GM12878 (cell line): ENCODE data around the gene ARPC1A. TPM values are rescaled to one million over a fixed set of nuclear protein-coding genes. Genes with fewer than 3 reads are reported as not detected.
"Not testable (repeated sequence)": the region's sequence is repeated elsewhere in the genome, so short reads cannot be mapped to it uniquely, and the experiment has no call there.

Source experiments
- ATAC-seq: fragments of 200-7000 bp; cut with Tn5 transposase; 3 replicates; pipeline ENCODE4 v1.9.1; 2020; ENCODE audit warnings: mild to moderate bottlenecking, moderate library complexity
- BruUV-seq: library from RNA; stranded (reverse); fragments of 400-500 nt; replicated peaks from 2 replicates; lab custom pipeline; 2021; lab: Mats Ljungman, UMichigan
- CTCF ChIA-PET: fragments of 300-600 bp; sonication (Branson Sonifier 250); formaldehyde crosslinking; extraction: SDS; loops from one replicate; lab custom pipeline; 2021; ENCODE audit warnings: inconsistent platforms; lab: Yijun Ruan, JAX
- POLR2A ChIA-PET: fragments of 350-600 bp; formaldehyde crosslinking; extraction: SDS; loops from one replicate; lab custom pipeline; 2021; ENCODE audit warnings: inconsistent platforms; lab: Charles Lee
- RAD21 ChIA-PET: fragments of 300-600 bp; sonication (Branson Sonifier 250); formaldehyde crosslinking; loops from one replicate; lab custom pipeline; 2023; ENCODE audit warnings: antibody characterized with exemption; ENCODE audit not compliant: unreplicated experiment; lab: Charles Lee
- SMC1A ChIA-PET: fragments of 300-600 bp; sonication (Branson Sonifier 250); formaldehyde crosslinking; loops from one replicate; lab custom pipeline; 2023; ENCODE audit not compliant: unreplicated experiment, uncharacterized antibody; lab: Charles Lee
- DNase-seq: peaks from one replicate; pipeline ENCODE4 v3.0.0-alpha.2; 2011; ENCODE audit warnings: low read depth, low spot score
- FAIRE-seq: peaks from 3 replicates; lab custom pipeline; 2011; peaks lifted over from hg19 to GRCh38; lab: Jason Lieb, UNC
- H2AFZ ChIP-seq: 2 replicates; pipeline ENCODE4 v1.6.0; 2011; ENCODE audit warnings: low read depth, low read length, control low read depth; ENCODE audit not compliant: control insufficient read depth
- H3K27ac ChIP-seq: 2 replicates; pipeline ENCODE4 v1.5.1; 2011; ENCODE audit warnings: control low read depth; ENCODE audit not compliant: control insufficient read depth, insufficient read depth
- H3K27me3 ChIP-seq, 2 experiments: replicated peaks in 1 of 2; 2 replicates each; pipeline versions ENCODE4 v1.6.0 to v1.6.1; 2011; ENCODE audit warnings: low read length in 1 of 2; ENCODE audit not compliant: control insufficient read depth in 2 of 2, insufficient read depth in 2 of 2
- H3K36me3 ChIP-seq, 2 experiments: 2 replicates each; pipeline ENCODE4 v1.5.1; 2011; ENCODE audit warnings: low read length in 1 of 2; ENCODE audit not compliant: control insufficient read depth in 2 of 2, insufficient read depth in 2 of 2
- H3K4me1 ChIP-seq: 2 replicates; pipeline ENCODE4 v1.6.1; 2011; ENCODE audit warnings: mild to moderate bottlenecking, low read length, moderate library complexity, mixed read lengths; ENCODE audit not compliant: control insufficient read depth, insufficient read depth
- H3K4me2 ChIP-seq: 2 replicates; pipeline ENCODE4 v1.6.0; 2011; ENCODE audit warnings: control low read depth; ENCODE audit not compliant: control insufficient read depth, insufficient read depth
- H3K4me3 ChIP-seq: fragments of 200-600 bp; sonication (generic); 2 replicates; pipeline ENCODE4 v1.5.1; 2016
- H3K79me2 ChIP-seq: 2 replicates; pipeline ENCODE4 v1.6.0; 2011; ENCODE audit warnings: low read length; ENCODE audit not compliant: control insufficient read depth, insufficient read depth
- H3K9ac ChIP-seq: 2 replicates; pipeline ENCODE4 v1.8.0; 2011; ENCODE audit warnings: low read length, control low read depth, mixed read lengths; ENCODE audit not compliant: control insufficient read depth, insufficient read depth
- H3K9me3 ChIP-seq: replicated peaks from 3 replicates; pipeline ENCODE4 v1.5.1; 2011; ENCODE audit warnings: mild to moderate bottlenecking, low read length; ENCODE audit not compliant: control insufficient read depth, insufficient read depth
- H4K20me1 ChIP-seq: 2 replicates; pipeline ENCODE4 v1.6.0; 2011; ENCODE audit not compliant: control insufficient read depth, insufficient read depth
- HDGF ChIP-seq: fragments of 450-650 bp; IDR thresholded peaks from 2 replicates; pipeline ENCODE4 v1.6.1; 2016; ENCODE audit warnings: antibody characterized with exemption
- POLR2AphosphoS2 ChIP-seq: IDR thresholded peaks from 2 replicates; pipeline ENCODE4 v1.6.1; 2011; ENCODE audit warnings: low read depth, mild to moderate bottlenecking, low read length, improper control_type of control experiment, moderate library complexity
- POLR2AphosphoS5 ChIP-seq: IDR thresholded peaks from 2 replicates; pipeline ENCODE4 v1.6.1; 2011; ENCODE audit warnings: mild to moderate bottlenecking, low read length, inconsistent platforms
- SIX5 ChIP-seq: IDR thresholded peaks from 2 replicates; pipeline ENCODE4 v1.6.1; 2011; ENCODE audit warnings: mild to moderate bottlenecking, low read depth, low read length, moderate library complexity; ENCODE audit not compliant: severe bottlenecking
- SMC3 ChIP-seq: IDR thresholded peaks from 2 replicates; pipeline ENCODE4 v1.6.1; 2011; ENCODE audit warnings: low read length, improper control_type of control experiment, borderline replicate concordance
- SPI1 ChIP-seq: IDR thresholded peaks from 2 replicates; pipeline ENCODE4 v1.6.1; 2011; ENCODE audit warnings: low read depth, mild to moderate bottlenecking, low read length, moderate library complexity, borderline replicate concordance; ENCODE audit not compliant: insufficient read depth
- WGBS: methylation state at CpG from one replicate; pipeline ENCODE4 v1.1.6; 2016; ENCODE audit warnings: low lambda C conversion rate; ENCODE audit not compliant: insufficient replicate concordance, insufficient coverage; ENCODE audit errors: missing lambda C conversion rate; 5-methylcytosine and 5-hydroxymethylcytosine counted together
- in situ Hi-C: fragments of 300-500 bp; cut with MboI; formaldehyde crosslinking; loops from 9 replicates; pipeline ENCODE4 v1.14.3; 2018; ENCODE audit warnings: mixed read lengths
- intact Hi-C: fragments of 100-400 bp; cut with micrococcal nuclease; formaldehyde crosslinking; loops from one replicate; pipeline ENCODE4 v1.14.2; 2022; ENCODE audit not compliant: unreplicated experiment
- polyA plus RNA-seq, 11 experiments: library from polyadenylated mRNA; depleted of rRNA in 4 of 11; unstranded in 6 of 11; stranded (reverse) in 5 of 11; fragments of >200 nt; fragmentation: Nextera tagmentation in 4 of 11; fragmentation: Illumina TruSeq in 1 of 11; extraction: Ambion mirVana in 4 of 11; extraction: Trizol in 1 of 11; gene quantifications; 1 replicate in 1 of 11; 2 replicates in 10 of 11; pipeline versions ENCODE4 v1.2.1 to v1.2.3, GENCODE V29; 2011 to 2016; ENCODE audit warnings: inconsistent platforms in 2 of 11, missing spikeins in 2 of 11, low read depth in 1 of 11
- total RNA-seq, 4 experiments: library from RNA; depleted of rRNA in 3 of 4; stranded (reverse); fragments of >200 nt in 3 of 4; fragmentation: Illumina TruSeq in 1 of 4; extraction: Trizol in 1 of 4; gene quantifications; 2 replicates each; pipeline versions ENCODE4 v1.2.1 to v1.2.3, GENCODE V29; 2013 to 2021

ARPC1A gene
- total and polyA plus RNA-seq, 10 of the 15 experiments (the other 5 are each of a cell fraction or from before 2014, with no cell fraction given), result 42.3 to 152 (median 72.1) TPM

DNA sequence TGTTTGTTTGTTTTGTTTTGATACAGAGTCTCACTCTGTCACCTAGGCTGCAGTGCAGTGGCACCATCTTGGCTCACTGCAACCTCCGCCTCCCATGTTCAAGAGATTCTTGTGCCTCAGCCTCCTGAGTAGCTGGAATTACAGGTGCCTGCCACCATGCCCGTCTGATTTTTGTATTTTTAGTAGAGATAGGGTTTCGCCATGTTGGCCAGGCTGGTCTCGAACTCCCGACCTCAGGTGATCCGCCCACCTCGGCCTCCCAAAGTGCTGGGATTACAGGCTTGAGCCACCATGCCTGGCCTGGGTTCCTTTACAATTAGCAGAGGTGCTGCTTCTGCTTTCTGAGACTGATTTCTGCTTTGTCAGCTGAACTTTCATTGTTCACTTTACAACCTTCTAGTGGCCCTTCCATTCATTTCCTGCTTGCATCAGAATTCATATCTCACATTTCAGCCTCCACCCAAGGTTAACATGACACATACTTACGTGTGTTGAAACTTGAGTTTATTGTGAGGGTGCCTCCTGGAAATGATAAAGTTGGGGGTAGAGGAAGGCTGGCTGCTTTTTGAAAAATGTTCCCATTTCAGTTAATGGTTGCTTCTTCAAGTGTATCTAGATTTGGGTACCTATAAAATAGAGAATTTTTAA is 4.7 kb downstream of the ARPC1A start:
- intact Hi-C loops, RAD21 ChIA-PET, DNase-seq, in situ Hi-C loops, BruUV-seq, H3K9ac ChIP-seq, POLR2A ChIA-PET, FAIRE-seq, H3K36me3 ChIP-seq, H2AFZ ChIP-seq, H3K27me3 ChIP-seq, H3K9me3 ChIP-seq, H3K27ac ChIP-seq, H4K20me1 ChIP-seq, H3K4me1 ChIP-seq: not testable (repeated sequence)
- ChIA-PET CTCF (interaction anchor here (0.6 to 1.7 kb wide), 7 partner anchors 17 to 290 kb away, joined by 3 to 8 read pairs (median 4); no protein-coding TSS in a partner anchor), SMC1A (interaction anchor here (1.1 kb wide), 1 partner anchor 9 kb away, joined by 4 read pairs; no protein-coding TSS in a partner anchor)
- Histone ChIP-seq H3K4me2 (peak overlapping the region; percentile 22; the same call in 1 of the 2 replicates), H3K79me2 (peaks cover 62% of the 10 kb centered on the region), H3K4me3 (0 out of 2 replicates have a peak overlapping the region, but pooled peaks have one; percentile 29)
- ATAC-seq, result peak; percentile 43
- 98% methylated on average over 8 of the region's 8 CpGs for WGBS
- TF ChIP-seq HDGF (peak; percentile 57), SPI1 (peak; percentile 18; the same call in 1 of the 2 replicates)

DNA sequence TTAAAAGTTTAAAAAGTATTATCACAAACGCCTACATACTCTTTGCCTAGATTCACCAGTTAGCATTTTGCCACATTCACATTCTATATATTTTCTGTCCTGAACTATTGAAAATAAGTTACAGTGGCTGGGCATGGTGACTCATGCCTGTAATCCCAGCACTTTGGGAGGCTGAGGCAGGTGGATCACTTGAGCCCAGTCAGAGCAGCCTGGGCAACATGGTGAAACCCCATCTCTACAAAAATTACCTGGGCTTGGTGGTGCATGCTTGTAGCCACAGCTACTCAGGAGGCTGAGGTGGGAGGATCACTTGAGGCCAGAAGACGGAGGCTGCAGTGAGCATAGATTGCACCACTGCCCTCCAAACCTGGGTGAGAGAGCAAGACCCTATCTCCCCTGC is 5.3 kb downstream of the ARPC1A start:
- in situ Hi-C loops (no loop called here), intact Hi-C loops (no loop called here)
- 0 out of 3 replicates have a peak, but pooled peaks have one; percentile 9 for ATAC-seq
- ChIA-PET POLR2A (interaction anchor here (0.6 kb wide), 1 partner anchor 1425 kb away, joined by 7 read pairs; no protein-coding TSS in a partner anchor), RAD21 (interaction anchor here (0.6 kb wide), 1 partner anchor 1069 kb away, joined by 3 read pairs; no protein-coding TSS in a partner anchor), CTCF (no interaction called here), SMC1A (interaction anchor here (0.6 kb wide), 1 partner anchor 31 kb away, joined by 3 read pairs; no protein-coding TSS in a partner anchor)
- Histone ChIP-seq H3K4me2 (no peak overlapping the region), H3K4me1 (peaks cover 4% of the 10 kb centered on the region; the same call in 1 of the 2 replicates), H2AFZ (no peak overlapping the region), H3K36me3 (peaks cover 0 to 8% of the 10 kb centered on the region in 2 experiments; a peak in 3 of 4 replicates), H3K27me3 (no peaks in the 10 kb centered on the region), H3K27ac (no peak overlapping the region), H3K9me3 (no peaks in the 10 kb centered on the region), H3K79me2 (peaks cover 56% of the 10 kb centered on the region), H4K20me1 (peaks cover 4% of the 10 kb centered on the region; the same call in 1 of the 2 replicates), H3K4me3 (no peak overlapping the region), H3K9ac (no peak overlapping the region)
- TF ChIP-seq SIX5 (no peak), SMC3 (no peak), POLR2AphosphoS2 (no peak), POLR2AphosphoS5 (no peak)
- no peak for FAIRE-seq
- 91% methylated on average over 2 of the region's 2 CpGs for WGBS
- no peak for DNase-seq
- BruUV-seq, result no TSS peak
